Stimulated activated CD4-positive, alpha-beta T cell treated with anti-CD3 and anti-CD28 coated beads, Interleukin-4, amount 100 ng/mL, for 4 hours (primary cell): ENCODE measurements around the gene KREMEN2.
"Not testable (repeated sequence)": the region's sequence is repeated elsewhere in the genome, so short reads cannot be mapped to it uniquely, and the experiment has no call there.

Experiments used
- DNase-seq, 2 experiments: peaks; one replicate each; pipeline ENCODE4 v3.0.0-alpha.2; 2020

The KREMEN2 gene, protein sequence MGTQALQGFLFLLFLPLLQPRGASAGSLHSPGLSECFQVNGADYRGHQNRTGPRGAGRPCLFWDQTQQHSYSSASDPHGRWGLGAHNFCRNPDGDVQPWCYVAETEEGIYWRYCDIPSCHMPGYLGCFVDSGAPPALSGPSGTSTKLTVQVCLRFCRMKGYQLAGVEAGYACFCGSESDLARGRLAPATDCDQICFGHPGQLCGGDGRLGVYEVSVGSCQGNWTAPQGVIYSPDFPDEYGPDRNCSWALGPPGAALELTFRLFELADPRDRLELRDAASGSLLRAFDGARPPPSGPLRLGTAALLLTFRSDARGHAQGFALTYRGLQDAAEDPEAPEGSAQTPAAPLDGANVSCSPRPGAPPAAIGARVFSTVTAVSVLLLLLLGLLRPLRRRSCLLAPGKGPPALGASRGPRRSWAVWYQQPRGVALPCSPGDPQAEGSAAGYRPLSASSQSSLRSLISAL

DNA sequence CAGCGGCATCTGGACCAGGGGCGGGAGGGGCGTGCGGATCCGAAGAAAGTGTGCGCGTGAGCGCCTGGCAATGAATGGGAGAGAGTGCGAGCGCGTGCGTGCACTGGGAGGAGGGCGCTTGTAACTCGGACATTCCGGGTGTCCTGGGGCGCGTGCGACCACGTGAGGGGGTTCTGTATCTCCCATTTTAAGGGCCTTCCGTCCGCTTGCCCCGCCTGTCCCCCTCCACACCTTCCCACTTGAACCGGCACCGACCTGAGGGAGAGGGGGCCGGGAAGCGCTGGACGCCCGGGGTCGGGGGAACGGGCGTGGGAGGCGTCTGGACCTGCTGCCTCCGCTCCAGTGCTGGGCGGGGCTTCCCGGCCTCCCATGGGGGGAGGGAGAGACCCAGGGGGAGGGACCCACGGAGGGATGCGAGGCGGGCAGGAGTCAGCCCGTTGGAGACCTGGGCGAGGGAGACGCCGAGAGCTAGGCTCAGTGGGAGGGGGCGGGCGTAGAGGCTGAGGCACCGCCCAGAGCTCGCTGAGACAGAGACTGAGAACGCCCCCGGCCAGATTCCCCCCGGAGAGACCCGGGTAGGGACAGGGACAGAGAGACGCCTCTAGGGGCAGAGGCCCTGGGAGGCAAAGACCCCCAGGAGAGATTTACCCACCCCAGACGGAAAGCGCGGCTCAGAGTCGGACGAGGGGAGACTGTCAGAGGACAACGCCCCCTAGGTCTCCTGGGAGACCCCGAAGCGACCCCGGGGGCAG is at the start of gene KREMEN2:
KREMEN2 (plus strand) TSS at position 553 of the 752 bp plus-strand sequence. CDS start 246 bp downstream, outside the sequence.
- peak; percentile 48 to 58 for DNase-seq

DNA sequence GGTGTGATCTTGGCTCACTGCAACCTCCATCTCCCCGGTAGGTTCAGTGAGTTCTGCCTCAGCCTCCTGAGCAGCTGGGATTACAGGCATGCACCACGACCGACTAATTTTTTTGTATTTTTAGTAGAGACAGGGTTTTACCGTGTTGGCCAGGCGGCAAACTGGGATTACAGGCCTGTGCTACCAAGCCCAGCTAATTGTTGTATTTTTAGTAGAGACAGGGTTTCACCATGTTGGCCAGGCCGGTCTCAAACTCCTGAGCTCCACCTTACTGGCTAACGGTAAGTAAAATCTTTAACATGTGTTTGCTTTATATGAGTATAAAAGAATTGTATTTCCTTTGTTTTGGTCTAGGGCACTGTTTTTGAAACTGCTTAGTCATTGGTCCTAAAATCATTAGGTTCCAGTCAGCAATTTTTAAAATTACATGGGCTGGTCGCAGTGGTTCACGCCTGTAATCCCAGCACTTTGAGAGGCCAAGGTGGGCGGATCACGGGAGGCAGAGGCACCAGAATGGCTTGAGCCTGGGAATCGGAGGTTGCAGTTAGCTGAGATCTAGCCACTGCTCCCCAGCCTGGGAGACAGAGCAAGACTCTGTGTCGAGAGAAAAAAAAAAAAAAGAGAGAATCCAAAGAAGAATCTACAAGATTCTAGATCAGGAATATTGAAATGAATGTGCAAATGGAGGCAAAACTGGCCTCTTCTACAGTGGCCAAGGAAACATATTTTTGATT is 48.7 kb upstream of the KREMEN2 start:
- no peak for DNase-seq

DNA sequence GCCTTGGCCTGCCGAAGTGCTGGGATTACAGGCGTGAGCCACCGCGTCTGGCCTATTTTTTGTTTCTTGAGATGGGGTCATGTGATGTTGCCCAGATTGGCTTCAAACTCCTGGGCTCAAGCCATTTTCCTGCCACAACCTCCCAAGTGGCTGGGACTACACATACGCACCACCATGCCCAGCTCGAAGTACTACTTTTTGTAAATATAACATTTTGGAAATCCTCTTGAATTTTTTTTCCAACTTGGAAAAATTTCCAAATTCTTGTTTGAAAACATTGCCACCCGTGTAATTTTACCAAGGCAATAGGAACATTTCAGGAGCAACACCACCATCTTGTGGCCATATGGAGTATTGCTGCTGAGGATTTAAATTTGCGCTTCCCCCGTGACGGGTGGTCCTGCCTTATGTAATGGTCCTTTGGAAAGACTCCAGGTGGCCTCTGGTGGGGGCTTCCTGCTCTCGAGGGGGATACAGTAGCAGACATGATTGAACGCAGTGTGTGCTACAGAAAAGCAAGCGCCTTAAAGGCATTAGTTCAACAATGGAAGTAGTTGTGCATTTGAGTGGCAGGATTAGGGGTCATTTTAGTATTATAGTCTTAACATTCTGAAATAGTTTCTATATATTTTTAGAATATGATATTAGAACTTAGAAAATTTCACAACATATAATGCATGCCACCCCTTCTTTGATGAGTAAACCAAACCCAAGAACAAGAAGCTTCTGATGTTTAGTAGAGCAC is 44.4 kb upstream of the KREMEN2 start:
- DNase-seq = peak; percentile 37 to 43

DNA sequence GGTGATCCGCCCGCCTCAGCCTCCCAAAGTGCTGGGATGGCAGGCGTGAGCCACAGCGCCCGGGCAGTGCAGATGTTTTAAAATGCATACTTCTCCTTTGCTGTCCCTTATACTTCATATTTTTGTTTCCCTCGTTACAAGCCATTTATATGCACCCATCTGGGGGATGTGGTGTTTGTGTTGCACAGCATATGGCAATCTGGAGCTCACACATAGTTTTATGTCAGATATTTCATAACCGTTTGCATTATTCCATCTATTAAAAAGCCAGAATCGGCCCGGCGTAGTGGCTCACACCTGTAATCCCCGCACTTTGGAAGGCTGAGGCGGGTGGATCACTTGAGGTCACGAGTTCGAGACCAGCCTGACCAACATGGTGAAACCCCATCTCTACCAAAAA is 40.6 kb upstream of the KREMEN2 start:
- no peak for DNase-seq

DNA sequence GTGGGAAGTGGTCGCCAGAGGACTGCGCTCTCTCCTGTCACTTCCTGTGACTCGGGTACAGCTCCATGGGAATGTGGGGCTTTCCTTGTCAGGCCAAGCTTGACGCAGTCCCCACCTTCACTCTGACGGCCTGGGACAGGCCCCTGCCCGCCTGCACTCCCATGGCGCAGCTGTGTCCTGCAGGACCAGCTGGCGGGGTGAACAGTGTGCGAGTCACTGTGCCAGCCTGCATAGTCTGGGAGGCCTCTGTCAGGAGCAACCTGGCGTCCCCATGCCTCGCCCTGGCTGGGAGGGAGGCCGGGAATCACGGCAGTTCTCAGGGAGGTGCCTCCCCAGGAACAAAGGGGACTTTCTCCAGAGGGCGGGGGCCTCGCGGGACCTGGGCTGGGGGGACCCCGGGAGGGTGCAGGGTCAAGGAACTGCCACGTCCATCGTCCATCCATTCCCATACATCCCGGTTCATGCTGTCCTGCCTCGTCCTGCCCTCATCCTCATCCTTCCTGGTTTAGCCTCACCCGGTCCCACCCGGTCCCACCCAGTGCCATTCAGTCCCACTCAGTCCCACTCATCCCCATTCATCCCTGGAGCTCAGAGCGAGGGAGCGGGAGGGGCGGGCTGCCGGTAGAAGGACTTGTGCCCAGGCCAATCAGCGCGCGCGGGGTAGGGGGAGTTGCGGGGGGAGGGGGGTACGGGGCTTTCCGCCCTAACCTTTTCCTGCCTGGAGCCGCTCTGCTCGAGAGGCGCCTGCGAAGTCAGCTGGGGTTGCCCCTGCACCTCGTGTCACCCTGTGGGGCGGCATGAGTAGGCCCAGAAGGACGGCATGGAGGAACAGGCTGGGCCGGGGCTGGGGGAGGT is 38.9 kb upstream of the KREMEN2 start:
- no peak for DNase-seq

DNA sequence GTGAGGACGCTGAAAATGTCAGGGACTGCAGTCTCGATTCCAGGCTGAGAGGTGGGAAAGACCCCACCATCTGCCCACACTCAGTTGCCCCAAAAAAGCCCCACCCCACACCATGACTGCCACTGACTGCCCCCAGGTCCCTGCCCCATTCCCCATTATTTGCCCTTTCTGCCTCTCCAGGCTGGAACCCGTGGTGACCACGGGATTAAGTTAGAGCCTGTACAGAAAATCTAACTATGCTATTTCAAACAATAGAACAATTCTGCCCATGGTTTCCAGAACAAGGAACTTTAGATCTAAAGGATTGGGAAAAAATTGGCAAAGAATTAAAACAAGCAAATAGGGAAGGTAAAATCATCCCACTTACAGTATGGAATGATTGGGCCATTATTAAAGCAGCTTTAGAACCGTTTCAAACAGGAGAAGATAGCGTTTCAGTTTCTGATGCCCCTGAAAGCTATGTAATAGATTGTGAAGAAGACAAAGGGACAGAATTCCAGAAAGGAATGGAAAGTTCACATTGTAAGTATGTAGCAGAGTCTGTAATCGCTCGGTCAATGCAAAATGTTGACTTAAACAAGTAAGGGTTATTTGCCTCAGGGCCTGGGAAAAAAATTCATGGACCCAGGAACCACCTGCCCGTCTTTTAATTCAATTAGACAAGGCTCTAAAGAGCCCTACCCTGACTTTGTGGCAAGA is 38.0 kb upstream of the KREMEN2 start:
- no peak for DNase-seq

DNA sequence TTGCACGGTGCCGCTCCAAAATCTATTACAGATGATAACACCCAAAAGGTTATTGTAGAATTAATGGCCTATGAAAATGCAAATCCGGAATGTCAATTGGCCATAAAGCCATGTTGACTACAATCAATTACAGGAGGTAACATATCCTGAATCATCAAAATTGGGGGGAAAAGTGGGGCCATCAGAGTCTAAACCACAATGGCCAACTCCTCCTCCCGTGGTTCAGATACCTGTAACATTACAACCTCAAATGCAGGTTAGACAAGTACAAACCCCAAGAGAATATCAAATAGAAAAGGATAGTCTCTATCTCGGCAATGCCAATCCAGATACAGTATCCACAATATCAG is 37.5 kb upstream of the KREMEN2 start:
- DNase-seq = no peak

DNA sequence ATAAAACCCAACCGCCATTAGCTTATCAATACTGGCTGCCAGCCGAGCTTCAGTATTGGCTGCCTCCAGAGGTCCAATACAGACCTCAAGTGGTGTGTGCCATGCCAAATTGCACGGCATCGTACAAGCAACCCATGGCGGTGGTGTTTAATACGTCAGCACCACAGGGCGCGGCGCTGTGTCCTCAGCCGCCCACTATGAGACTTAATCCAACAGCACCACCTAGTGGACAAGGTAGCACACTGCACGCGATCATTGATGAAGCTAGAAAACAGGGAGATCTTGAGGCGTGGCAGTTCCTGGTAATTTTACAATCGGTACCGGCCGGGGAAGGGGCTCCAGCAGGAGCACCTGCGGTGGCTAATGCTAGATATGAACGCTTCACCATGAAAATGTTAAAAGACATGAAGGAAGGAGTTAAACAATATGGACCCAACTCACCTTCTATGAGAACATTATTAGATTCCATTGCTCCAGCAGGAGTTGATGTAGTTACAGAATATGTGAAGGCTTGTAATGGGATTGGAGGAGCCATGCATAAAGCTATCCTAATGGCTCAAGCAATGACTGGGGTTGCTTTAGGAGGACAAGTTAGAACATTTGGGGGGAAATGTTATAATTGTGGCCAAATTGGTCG is 36.9 kb upstream of the KREMEN2 start:
- peak; percentile 77 to 85 for DNase-seq

DNA sequence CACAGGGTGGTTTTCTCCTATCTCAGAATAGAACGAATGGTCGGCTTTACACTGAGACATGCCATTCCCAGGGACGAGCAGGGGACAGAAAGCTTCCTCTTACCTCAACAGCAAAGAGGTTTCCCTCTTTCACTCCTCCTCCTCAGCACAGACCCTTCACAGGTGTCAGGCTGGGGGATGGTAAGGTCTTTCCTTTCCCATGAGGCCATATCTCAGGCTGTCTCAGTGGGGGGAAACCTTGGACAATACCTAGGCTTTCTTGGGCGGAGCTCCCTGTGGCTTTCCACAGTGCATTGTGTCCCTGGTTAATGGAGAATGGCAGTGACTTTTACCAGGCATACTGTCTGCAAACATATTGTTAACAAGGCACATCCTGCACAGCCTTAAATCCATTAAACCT is 35.9 kb upstream of the KREMEN2 start:
- DNase-seq = not testable (repeated sequence)

DNA sequence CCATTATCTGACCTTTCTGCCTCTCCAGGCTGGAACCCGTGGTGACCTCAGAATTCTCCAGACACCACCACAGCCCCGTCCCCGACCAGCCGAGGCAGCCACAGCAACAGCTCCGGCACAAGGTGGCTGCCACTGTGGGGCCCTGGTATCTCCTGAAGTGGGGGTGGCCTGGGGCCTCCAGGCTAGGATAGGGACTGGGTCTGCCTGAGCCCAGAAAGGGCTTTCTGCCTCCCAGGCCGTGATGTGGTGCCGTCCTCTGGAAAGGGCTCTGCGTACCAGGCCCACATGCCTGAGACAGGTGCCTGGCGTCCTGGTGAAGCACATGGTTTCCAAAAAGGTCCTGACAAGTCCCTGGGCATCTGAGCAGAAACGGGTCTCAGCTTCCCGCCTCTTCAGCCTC is 35.3 kb upstream of the KREMEN2 start:
- DNase-seq = no peak

DNA sequence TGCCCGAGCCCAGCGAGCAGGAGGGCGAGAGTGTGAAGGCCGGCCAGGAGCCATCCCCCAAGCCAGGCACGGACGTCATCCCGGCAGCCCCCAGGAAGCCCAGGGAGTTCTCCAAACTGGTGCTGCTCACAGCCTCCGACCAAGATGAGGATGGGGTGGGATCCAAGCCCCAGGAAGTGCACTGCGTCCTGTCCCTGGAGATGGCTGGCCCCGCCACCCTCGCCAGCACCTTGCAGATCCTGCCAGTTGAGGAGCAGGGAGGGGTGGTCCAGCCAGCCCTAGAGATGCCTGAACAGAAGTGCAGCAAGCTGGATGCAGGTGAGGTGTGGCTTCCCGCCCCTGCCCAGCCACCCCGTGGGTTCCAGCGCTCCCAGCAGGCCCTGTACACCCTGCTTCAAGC is 34.4 kb upstream of the KREMEN2 start:
- DNase-seq = no peak

DNA sequence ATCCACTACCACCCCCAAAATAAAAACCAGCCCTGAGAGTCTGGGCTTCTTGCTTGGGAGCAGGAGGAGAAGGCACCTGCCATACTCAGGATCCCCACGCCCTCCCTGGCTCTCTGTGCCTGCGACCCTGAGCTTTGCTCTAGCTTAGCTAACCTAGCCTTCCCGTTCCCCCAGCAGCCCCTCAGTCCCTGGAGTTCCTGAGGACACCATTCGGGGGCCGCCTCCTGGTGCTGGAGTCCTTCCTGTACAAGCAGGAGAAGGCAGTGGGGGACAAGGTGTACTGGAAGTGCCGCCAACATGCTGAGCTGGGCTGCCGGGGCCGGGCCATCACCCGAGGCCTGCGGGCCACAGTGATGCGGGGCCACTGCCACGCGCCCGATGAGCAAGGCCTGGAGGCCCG is 33.8 kb upstream of the KREMEN2 start:
- no peak for DNase-seq

DNA sequence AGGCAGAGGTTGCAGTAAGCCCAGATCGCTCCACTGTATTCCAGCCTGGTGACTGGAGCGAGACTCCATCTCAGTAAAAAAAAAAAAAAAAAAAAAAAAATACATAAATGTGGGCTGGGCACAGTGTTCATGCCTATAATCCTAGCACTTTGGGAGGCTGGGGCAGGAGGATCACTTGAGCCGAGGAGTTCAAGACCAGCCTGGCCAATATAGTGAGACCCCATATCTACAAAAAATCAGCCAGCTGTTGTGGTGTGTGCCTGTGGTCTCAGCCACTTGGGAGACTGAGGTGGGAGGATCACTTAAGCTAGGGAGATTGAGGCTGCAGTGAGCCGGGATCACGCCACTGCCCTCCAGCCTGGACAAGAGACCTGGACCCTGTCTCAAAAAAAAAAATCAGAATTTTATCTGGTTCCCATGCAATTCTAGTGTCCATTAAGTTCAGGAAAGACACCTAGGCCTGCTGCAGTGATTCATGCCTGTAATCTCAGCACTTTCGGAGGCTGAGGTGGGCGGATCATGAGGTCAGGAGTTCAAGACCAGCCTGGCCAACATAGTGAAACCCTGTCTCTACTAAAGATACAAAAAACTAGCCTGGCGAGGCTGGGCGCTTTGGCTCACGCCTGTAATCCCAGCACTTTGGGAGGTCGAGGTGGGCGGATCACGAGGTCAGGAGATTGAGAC is 32.7 kb upstream of the KREMEN2 start:
- not testable (repeated sequence) for DNase-seq

DNA sequence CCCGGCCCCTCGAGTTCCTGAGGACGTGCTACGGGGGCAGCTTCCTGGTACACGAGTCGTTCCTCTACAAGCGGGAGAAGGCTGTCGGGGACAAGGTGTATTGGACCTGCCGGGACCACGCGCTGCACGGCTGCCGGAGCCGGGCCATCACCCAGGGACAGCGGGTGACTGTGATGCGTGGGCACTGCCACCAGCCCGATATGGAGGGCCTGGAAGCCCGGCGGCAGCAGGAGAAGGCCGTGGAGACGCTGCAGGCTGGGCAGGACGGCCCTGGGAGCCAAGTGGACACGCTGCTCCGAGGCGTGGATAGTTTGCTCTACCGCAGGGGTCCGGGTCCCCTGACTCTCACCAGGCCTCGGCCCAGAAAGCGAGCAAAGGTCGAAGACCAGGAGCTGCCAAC is 30.9 kb upstream of the KREMEN2 start:
- DNase-seq = no peak

DNA sequence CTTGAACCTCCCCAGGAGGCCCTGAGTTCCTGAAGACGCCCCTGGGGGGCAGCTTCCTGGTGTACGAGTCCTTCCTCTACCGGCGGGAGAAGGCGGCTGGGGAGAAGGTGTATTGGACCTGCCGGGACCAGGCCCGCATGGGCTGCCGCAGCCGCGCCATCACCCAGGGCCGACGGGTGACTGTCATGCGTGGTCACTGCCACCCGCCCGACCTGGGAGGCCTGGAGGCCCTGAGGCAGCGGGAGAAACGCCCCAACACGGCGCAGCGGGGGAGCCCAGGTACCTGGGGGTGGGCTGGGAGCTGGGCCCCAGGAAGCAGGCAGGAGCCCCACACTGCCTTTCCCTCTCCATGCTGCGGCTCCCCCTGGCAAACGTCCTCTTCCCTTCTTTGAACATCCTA is 30.4 kb upstream of the KREMEN2 start:
- no peak for DNase-seq

DNA sequence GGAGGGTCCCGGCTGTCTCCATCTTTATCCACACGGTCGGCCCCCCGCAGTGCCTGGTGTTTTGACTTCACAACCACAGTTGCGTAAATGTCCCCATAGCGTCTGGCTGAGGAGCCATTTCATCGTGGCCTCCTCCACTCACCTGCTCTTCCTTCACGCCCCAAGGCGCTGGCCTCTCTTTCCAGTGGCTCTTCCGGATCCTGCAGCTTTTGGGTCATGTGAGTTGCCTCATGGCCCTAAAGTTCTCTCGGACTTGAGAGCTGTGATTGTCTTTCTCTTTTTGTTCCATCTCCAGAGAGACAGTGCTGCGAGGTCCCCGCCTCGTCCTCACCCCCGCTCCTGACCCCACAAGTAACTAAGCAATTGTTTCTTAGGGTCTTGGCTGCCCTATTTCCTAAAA is 29.6 kb upstream of the KREMEN2 start:
- DNase-seq = no peak

DNA sequence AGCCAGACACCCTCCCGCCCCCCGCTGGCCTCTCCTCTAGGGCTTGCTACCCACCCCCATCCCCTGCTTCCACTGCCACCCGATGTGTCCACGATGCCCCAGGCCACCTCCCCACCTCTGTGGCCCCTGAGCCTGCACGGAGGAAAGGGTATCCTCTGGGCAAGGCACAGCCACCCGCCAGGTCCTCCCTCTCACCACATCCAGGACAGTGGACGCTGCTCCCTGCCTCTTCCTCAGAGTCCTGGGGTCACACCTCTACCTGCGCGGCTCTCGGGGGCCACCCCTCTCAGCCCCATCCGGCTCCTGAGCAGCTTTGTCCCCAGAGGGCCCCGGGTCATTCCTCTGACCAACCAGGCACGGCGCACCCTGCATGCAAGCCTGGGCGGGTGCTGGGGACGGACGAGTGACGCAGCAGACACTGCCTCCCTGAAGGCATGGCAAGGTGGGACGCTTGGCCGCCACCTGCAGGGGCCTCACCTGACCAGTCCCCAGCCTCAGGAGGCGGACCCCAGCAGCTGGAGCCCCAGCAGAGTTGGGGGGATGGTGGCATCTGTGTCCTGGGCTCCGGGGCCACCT is 27.6 kb upstream of the KREMEN2 start:
- no peak for DNase-seq

DNA sequence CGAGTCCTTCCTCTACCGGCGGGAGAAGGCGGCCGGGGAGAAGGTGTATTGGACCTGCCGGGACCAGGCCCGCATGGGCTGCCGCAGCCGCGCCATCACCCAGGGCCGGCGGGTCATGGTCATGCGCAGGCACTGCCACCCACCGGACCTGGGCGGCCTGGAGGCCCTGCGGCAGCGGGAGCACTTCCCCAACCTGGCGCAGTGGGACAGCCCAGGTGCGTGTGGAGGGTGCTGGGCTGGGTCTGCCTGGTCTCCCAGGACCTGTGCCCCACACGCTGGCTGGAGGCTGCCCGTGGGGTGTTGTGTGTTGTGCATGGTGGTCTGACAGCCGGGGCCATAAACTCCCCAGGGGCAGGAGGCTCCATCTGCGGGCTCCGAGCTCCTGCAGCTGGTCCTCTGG is 26.9 kb upstream of the KREMEN2 start:
- no peak for DNase-seq

DNA sequence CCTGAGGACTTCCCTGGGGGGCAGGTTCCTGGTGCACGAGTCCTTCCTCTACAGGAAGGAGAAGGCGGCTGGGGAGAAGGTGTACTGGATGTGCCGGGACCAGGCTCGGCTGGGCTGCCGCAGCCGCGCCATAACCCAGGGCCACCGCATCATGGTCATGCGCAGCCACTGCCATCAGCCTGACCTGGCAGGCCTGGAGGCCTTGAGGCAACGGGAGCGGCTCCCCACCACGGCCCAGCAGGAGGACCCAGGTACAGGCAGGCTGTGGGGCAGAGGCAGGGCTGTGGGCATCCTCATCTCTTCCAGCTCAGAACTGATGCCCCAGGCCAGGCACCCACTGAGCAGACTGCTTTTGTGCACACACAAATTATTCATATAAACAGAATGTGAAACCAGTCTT is 25.9 kb upstream of the KREMEN2 start:
- DNase-seq = no peak

DNA sequence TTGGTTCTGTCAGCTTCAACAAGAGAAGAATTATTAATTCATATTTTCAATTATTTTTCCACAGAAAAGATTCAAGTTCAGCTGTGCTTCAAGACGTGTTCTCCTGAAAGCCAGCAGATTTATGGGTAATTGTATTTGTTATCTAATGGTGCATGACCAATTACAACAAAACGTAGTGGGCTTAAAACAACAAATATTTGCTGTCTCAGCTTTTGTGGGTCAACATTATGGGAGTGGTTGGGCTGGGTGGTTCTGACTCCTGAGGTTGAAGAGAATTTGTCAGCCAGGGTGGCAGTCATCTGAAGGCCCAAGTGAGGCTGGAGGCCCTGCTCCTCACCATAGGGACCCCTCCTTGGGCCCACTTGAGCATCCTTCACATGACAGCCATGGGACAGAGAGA is 24.1 kb upstream of the KREMEN2 start:
- no peak for DNase-seq
